ENCODE results near the gene SLITRK5.

GRCh38 chr13:87669379-87669978, 1.7 kb upstream of the SLITRK5 start:
- TF ChIP-seq CTCF (IDR thresholded peaks at IDR 0.05; ENCODE audit: low read length), result peak; percentile 86
- no peak for TF ChIP-seq EZH2 (IDR thresholded peaks at IDR 0.05; ENCODE audit: borderline replicate concordance, low read length)
